Neuronal stem cell (in vitro differentiated cells): ENCODE data around the gene RABL6.
"Not testable (repeated sequence)": the region's sequence is repeated elsewhere in the genome, so short reads cannot be mapped to it uniquely, and the experiment has no call there.

Experiments
- DNase-seq: peaks from one replicate; pipeline ENCODE4 v3.0.0-alpha.2; 2013; ENCODE audit warnings: low spot score
- H2AFZ ChIP-seq: one replicate; pipeline ENCODE4 v1.6.1; 2013; ENCODE audit warnings: mild to moderate bottlenecking, low read length, inconsistent platforms
- H2AK5ac ChIP-seq: 2 replicates; pipeline ENCODE4 v1.6.1; 2013; ENCODE audit warnings: low read depth, mild to moderate bottlenecking, inconsistent platforms, low read length, moderate library complexity, mixed read lengths
- H2BK120ac ChIP-seq: 2 replicates; pipeline ENCODE4 v1.6.1; 2013; ENCODE audit warnings: low read depth, mild to moderate bottlenecking, inconsistent platforms, low read length, moderate library complexity, mixed read lengths
- H2BK12ac ChIP-seq: one replicate; pipeline ENCODE4 v1.6.1; 2013; ENCODE audit warnings: low read length, inconsistent platforms
- H2BK15ac ChIP-seq: 2 replicates; pipeline ENCODE4 v1.6.1; 2013; ENCODE audit warnings: mild to moderate bottlenecking, low read length, inconsistent platforms, mixed read lengths
- H2BK5ac ChIP-seq: one replicate; pipeline ENCODE4 v1.6.1; 2013; ENCODE audit warnings: inconsistent platforms, mild to moderate bottlenecking, low read length, moderate library complexity
- H3K14ac ChIP-seq: one replicate; pipeline ENCODE4 v1.6.1; 2013; ENCODE audit warnings: low read length, inconsistent platforms
- H3K18ac ChIP-seq: 2 replicates; pipeline ENCODE4 v1.6.1; 2013; ENCODE audit warnings: low read length, inconsistent platforms
- H3K23ac ChIP-seq: 2 replicates; pipeline ENCODE4 v1.6.1; 2013; ENCODE audit warnings: low read depth, mild to moderate bottlenecking, mixed read lengths, low read length, inconsistent platforms; ENCODE audit not compliant: poor library complexity
- H3K27ac ChIP-seq: replicated peaks from 3 replicates; pipeline ENCODE4 v1.5.1; 2013; ENCODE audit warnings: low read length, inconsistent platforms
- H3K27me3 ChIP-seq, 3 experiments: 2 replicates each; pipeline ENCODE4 v1.6.1; 2013; ENCODE audit warnings: low read length in 3 of 3, mild to moderate bottlenecking in 2 of 3, inconsistent platforms in 1 of 3, low read depth in 1 of 3, mixed read lengths in 1 of 3, moderate library complexity in 1 of 3; ENCODE audit not compliant: control insufficient read depth in 3 of 3, insufficient read depth in 3 of 3
- H3K36me3 ChIP-seq, 2 donors: replicated peaks in 1 of 2; 2 replicates each; pipeline ENCODE4 v1.6.1; 2013; ENCODE audit warnings: low read length in 2 of 2; ENCODE audit not compliant: control insufficient read depth in 2 of 2, insufficient read depth in 2 of 2
- H3K4ac ChIP-seq: 2 replicates; pipeline ENCODE4 v1.6.1; 2013; ENCODE audit warnings: inconsistent platforms, mild to moderate bottlenecking, low read length, moderate library complexity
- H3K4me1 ChIP-seq, 2 donors: 1 replicate in 1 of 2; 2 replicates in 1 of 2; pipeline ENCODE4 v1.6.1; 2013; ENCODE audit warnings: low read length in 2 of 2, low read depth in 1 of 2; ENCODE audit not compliant: control insufficient read depth in 2 of 2, insufficient read depth in 1 of 2
- H3K4me2 ChIP-seq: one replicate; pipeline ENCODE4 v1.6.1; 2013; ENCODE audit warnings: mild to moderate bottlenecking, low read length, inconsistent platforms; ENCODE audit not compliant: insufficient read depth, poor library complexity, severe bottlenecking
- H3K4me3 ChIP-seq, 2 donors: 2 replicates each; pipeline ENCODE4 v1.5.1; 2013; ENCODE audit warnings: low read length in 2 of 2, mild to moderate bottlenecking in 2 of 2, inconsistent platforms in 1 of 2, moderate library complexity in 1 of 2
- H3K79me1 ChIP-seq: one replicate; pipeline ENCODE4 v1.6.1; 2013; ENCODE audit warnings: low read depth, mild to moderate bottlenecking, inconsistent platforms, low read length, moderate library complexity
- H3K9ac ChIP-seq: one replicate; pipeline ENCODE4 v1.6.1; 2013; ENCODE audit warnings: mild to moderate bottlenecking, low read depth, low read length, inconsistent platforms; ENCODE audit not compliant: poor library complexity
- H3K9me3 ChIP-seq, 2 donors: replicated peaks in 1 of 2; 2 replicates each; pipeline versions ENCODE3 to v1.6.1; 2013; ENCODE audit warnings: low read length in 2 of 2, mild to moderate bottlenecking in 2 of 2, inconsistent platforms in 1 of 2, low read depth in 1 of 2, mixed read lengths in 1 of 2, moderate library complexity in 1 of 2; ENCODE audit not compliant: control insufficient read depth in 2 of 2, insufficient read depth in 1 of 2
- H4K8ac ChIP-seq: one replicate; pipeline ENCODE4 v1.6.1; 2013; ENCODE audit warnings: low read depth, mild to moderate bottlenecking, inconsistent platforms, low read length, moderate library complexity
- H4K91ac ChIP-seq: one replicate; pipeline ENCODE4 v1.6.1; 2013; ENCODE audit warnings: low read length, low read depth, mild to moderate bottlenecking, inconsistent platforms; ENCODE audit not compliant: poor library complexity
- WGBS, 2 donors: extraction: QIAGEN DNeasy Blood & Tissue Kit; methylation state at CpG; one replicate each; pipeline ENCODE4 v1.1.7; 2013; ENCODE audit warnings: missing lambda C conversion rate in 2 of 2, mixed read lengths in 1 of 2; ENCODE audit not compliant: insufficient read length in 2 of 2, insufficient replicate concordance in 1 of 2; ENCODE audit errors: extremely low coverage in 2 of 2; 5-methylcytosine and 5-hydroxymethylcytosine counted together

The RABL6 gene

DNA sequence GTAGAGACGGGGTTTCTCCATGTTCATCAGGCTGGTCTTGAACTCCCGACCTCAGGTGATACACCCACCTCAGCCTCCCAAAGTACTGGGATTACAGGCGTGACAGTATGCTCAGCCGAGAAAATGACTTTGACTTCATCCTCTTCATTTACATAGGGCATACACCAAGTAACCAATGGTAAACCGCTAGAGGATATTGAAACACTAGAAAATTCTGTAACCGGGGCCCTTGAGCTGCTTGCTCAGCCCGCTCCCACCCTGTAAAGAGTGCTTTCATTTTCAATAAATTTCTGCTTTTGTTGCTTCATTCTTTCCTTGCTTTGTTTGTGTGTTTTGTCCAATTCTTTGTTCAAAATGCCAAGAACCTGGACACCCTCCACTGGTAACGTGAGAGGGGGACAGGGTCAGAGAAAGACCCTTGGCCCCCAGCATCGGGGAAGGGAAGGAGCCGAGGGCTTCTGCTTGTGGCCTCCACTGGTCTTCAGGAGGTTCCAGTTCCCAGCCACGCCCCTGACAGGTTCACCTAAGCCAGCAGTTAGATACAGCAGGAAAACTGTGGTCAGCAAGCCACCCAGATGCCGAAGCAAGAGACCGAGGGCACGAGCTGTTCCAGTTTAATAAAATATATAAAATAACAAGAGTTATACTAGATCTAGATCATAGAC, 41.9 kb upstream of the RABL6 start:
- H3K4me2 ChIP-seq, H3K27ac ChIP-seq, H3K4ac ChIP-seq, H4K8ac ChIP-seq, H3K79me1 ChIP-seq, H3K9ac ChIP-seq, H3K14ac ChIP-seq, H3K36me3 ChIP-seq, DNase-seq, H2BK5ac ChIP-seq, H2AFZ ChIP-seq, H2BK120ac ChIP-seq, H2AK5ac ChIP-seq, H3K9me3 ChIP-seq, H4K91ac ChIP-seq, H3K18ac ChIP-seq, H3K4me3 ChIP-seq, H2BK12ac ChIP-seq, H3K27me3 ChIP-seq, H3K23ac ChIP-seq: not testable (repeated sequence)
- peak overlapping the region; percentile 87 for H2BK15ac ChIP-seq
- H3K4me1 ChIP-seq, result peaks cover 6 to 13% of the 10 kb centered on the region in 2 donors
- WGBS, 2 donors, result no CpG with 5 or more reads among the region's 14 CpGs

DNA sequence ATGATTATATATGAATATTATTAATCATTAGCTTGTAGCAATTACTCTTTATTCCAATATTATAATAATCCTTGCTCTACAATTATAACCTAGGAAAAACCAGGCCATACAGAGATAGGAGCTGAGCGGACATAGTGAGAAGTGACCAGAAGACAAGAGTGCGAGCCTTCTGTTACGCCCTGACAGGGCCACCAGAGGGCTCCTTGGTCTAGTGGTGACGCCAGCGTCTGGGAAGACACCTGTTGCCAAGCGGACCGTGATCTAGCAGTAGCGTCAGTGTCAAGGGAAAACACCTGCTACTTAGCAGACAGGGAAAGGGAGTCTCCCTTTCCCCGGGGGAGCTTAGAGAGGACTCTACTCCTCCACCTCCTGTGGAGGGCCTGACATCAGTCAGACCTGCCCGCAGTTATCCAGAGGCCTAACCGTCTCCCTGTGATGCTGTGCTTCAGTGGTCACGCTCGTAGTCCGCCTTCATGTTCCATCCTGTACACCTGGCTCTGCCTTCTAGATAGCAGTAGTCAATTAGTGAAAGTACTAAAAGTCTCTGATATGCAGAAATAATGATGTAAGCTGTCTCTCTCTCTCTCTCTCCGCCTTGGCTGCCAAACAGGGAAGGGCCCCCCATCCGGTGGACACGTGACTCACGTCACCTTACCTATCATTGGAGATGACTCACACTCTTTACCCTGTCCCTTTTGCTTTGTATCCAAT, 41.2 kb upstream of the RABL6 start:
- H3K18ac ChIP-seq, H2BK120ac ChIP-seq, H3K14ac ChIP-seq, H3K27ac ChIP-seq, H3K9me3 ChIP-seq, H2BK12ac ChIP-seq, H2AK5ac ChIP-seq, H3K4me3 ChIP-seq, H3K9ac ChIP-seq, H2AFZ ChIP-seq, H3K4me2 ChIP-seq, H3K27me3 ChIP-seq, DNase-seq, H2BK15ac ChIP-seq, H2BK5ac ChIP-seq, H3K4ac ChIP-seq, H3K23ac ChIP-seq, H3K36me3 ChIP-seq, H3K79me1 ChIP-seq, H4K91ac ChIP-seq, H4K8ac ChIP-seq: not testable (repeated sequence)
- peaks cover 5 to 12% of the 10 kb centered on the region in 2 donors for H3K4me1 ChIP-seq
- no CpG with 5 or more reads among the region's 18 CpGs for WGBS, 2 donors

DNA sequence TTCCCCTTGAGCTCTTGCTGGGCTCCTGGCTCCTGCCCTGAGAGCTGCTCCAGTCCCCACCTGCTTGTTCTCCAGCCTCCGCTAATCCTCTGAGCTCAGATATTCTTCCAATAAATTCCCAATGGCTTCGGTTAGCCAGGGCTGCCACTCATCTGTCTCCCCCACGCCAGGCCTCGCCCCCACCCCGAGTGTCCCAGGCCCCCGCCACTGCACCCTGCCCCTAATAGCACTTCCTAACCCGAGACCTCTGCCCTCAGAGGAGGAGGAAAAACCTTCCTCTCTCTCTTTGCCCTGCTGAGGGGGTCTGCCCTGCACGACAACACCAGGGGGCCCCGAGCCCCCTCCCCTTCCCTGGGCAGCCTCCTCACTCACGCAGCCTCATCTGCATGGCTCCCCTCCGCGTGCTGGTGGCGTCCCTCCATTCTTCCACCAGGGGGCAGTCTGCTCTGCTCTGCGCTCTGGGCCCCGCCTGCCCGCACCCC, 38.0 kb upstream of the RABL6 start:
- Histone ChIP-seq H2AFZ (peak overlapping the region; percentile 71), H2BK15ac (no peak overlapping the region), H2BK12ac (no peak overlapping the region), H3K27me3 (peaks cover 0 to 9% (median 2%) of the 10 kb centered on the region in 3 experiments), H3K9ac (no peak overlapping the region), H3K4ac (no peak overlapping the region), H3K9me3 (peaks cover 6 to 12% of the 10 kb centered on the region in 2 donors), H3K14ac (no peak overlapping the region), H3K4me2 (peak overlapping the region; percentile 45), H3K27ac (no peak overlapping the region), H2BK5ac (no peak overlapping the region), H3K36me3 (no peaks in the 10 kb centered on the region), H4K8ac (no peak overlapping the region), H3K4me3 (no peak overlapping the region), H2BK120ac (no peak overlapping the region), H3K18ac (peak overlapping the region; percentile 48), H3K4me1 (peaks cover 2% of the 10 kb centered on the region in 2 donors), H2AK5ac (no peak overlapping the region), H3K79me1 (no peaks in the 10 kb centered on the region), H4K91ac (no peak overlapping the region), H3K23ac (no peak overlapping the region)
- WGBS, 2 donors, result no CpG with 5 or more reads among the region's 16 CpGs
- DNase-seq, result peak; percentile 52

DNA sequence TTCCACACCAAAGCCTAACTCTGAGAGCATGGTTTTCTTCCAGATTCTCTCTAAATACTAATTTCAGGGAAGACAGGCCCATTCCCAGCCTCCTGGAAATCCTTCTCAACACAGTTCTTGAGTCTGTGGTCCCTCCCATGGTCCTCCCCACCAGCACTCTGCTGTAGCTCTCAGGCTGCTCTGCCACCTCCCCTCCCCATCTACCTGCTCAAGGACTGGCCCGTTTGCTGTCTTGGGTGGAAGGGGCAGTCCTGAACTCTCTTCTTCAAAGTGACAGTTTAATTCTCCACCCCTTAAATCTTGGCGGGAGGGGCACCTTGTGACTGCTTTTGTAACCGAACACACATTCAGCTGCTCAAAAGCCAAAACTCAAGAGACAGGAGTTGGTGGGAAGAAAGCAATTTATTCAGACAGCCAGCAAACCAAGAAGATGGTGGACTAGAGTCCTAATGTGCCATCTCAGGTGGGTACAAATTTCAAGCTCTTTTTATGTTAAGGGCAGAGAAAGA, 35.8 kb upstream of the RABL6 start:
- peak overlapping the region; percentile 61 for H2AK5ac ChIP-seq
- DNase-seq, result no peak
- H3K14ac ChIP-seq, result no peak overlapping the region
- H3K9me3 ChIP-seq, result peaks cover 6 to 12% of the 10 kb centered on the region in 2 donors
- H4K91ac ChIP-seq, result no peak overlapping the region
- no peak overlapping the region for H3K4me3 ChIP-seq
- H3K23ac ChIP-seq, result no peak overlapping the region
- H3K36me3 ChIP-seq, result no peaks in the 10 kb centered on the region
- no peak overlapping the region for H2BK15ac ChIP-seq
- no peak overlapping the region for H2BK120ac ChIP-seq
- no peak overlapping the region for H2BK5ac ChIP-seq
- H3K4me2 ChIP-seq, result no peak overlapping the region
- H3K18ac ChIP-seq, result no peak overlapping the region
- peaks cover 0 to 8% (median 2%) of the 10 kb centered on the region in 3 experiments for H3K27me3 ChIP-seq
- WGBS, 2 donors, result no CpG with 5 or more reads among the region's 3 CpGs
- H3K9ac ChIP-seq, result no peak overlapping the region
- peaks cover 2% of the 10 kb centered on the region in 2 donors for H3K4me1 ChIP-seq
- no peak overlapping the region for H4K8ac ChIP-seq
- no peak overlapping the region for H3K27ac ChIP-seq
- no peak overlapping the region for H2AFZ ChIP-seq
- no peaks in the 10 kb centered on the region for H3K79me1 ChIP-seq
- no peak overlapping the region for H2BK12ac ChIP-seq
- H3K4ac ChIP-seq, result no peak overlapping the region
